ENCODE results near the gene STX19.
A peak's percentile ranks its signal among the peaks of the same experiment; 100 is the strongest.
"Not testable (repeated sequence)": the region's sequence is repeated elsewhere in the genome, so short reads cannot be mapped to it uniquely, and the experiment has no call there.

The STX19 gene

GRCh38 chr3:94050546-94050945, 22.1 kb upstream of the STX19 start:
- TF ChIP-seq CTCF (IDR thresholded peaks at IDR 0.05; ENCODE audit: low read depth, low read length), result no peak
- no peak for DNase-seq (ENCODE audit: extremely low read depth, low read depth)

GRCh38 chr3:94049267-94049666, 20.9 kb upstream of the STX19 start:
- no peak for DNase-seq (ENCODE audit: extremely low read depth, low read depth)
- TF ChIP-seq CTCF (IDR thresholded peaks at IDR 0.05; ENCODE audit: low read depth, low read length), result no peak

DNA sequence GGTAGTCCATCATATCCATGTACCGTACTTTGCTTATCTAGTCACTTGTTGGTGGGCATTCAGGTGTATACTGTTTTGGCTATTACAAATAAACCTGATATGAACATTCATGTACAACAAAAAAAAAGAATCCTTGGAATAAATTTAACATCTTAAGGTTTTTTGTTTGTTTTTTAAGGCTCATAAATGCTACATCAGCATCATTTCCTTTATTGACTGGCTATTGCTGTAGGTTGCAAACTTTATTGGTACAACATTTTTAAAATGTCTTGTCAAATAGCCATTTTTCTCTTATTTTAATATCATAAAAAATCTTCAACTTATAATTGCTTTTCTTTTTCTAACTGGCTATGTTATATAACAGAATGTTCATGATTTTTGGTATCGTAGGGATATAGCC, 18.1 kb upstream of the STX19 start:
- DNase-seq (ENCODE audit: extremely low read depth, low read depth), result no peak
- no peak for TF ChIP-seq CTCF (IDR thresholded peaks at IDR 0.05; ENCODE audit: low read depth, low read length)

DNA sequence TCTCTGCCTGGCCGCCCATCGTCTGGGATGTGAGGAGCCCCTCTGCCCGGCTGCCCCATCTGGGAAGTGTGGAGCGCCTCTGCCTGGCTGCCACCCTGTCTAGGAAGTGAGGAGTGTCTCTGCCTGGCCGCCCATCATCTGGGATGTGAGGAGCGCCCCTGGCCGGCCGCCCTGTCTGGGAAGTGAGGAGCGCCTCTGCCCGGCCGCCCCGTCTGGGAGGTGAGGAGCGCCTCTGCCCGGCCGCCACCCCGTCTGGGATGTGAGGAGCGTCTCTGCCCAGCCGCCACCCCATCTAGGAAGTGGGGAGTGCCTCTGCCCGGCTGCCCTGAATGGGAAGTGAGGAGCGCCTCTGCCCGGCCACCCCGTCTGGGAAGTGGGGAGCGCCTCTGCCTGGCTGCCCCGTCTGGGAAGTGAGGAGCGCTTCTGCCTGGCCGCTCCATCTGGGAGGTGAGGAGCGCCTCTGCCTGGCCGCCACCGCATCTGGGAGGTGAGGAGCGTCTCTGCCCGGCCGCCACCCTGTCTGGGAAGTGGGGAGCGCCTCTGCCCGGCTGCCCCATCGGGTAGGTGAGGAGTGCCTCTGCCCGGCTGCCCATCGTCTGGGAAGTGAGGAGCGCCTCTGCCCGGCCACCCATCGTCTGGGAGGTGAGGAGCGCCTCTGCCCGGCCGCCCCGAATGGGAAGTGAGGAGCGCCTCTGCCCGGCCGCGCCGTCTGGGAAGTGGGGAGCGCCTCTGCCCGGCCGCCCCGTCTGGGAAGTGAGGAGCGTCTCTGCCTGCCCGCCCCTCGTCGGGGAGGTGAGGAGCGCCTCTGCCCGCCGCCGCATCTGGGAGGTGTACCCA, 15.9 kb upstream of the STX19 start:
- DNase-seq (ENCODE audit: extremely low read depth, low read depth), result not testable (repeated sequence)

DNA sequence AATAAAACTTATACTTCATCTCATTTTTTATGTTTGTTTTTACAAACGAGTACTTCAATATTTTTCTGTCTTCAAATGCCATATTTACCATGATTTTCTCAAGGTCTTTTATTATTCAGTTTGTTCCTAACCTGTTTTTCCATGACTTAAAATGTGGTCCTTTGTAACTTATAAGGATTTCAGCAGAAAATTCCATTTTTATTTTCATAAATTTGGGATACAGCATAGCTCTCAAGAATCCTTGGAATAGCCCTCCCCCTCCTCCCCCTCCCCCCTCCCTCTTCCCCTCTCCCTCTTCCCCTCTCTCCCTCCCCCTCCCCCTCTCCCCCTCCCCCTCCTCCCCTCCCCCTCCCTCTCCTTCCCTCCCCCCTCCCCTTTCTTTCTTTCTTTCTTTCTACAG, 14.9 kb upstream of the STX19 start:
- TF ChIP-seq CTCF (IDR thresholded peaks at IDR 0.05; ENCODE audit: low read depth, low read length), result no peak
- no peak for DNase-seq (ENCODE audit: extremely low read depth, low read depth)

DNA sequence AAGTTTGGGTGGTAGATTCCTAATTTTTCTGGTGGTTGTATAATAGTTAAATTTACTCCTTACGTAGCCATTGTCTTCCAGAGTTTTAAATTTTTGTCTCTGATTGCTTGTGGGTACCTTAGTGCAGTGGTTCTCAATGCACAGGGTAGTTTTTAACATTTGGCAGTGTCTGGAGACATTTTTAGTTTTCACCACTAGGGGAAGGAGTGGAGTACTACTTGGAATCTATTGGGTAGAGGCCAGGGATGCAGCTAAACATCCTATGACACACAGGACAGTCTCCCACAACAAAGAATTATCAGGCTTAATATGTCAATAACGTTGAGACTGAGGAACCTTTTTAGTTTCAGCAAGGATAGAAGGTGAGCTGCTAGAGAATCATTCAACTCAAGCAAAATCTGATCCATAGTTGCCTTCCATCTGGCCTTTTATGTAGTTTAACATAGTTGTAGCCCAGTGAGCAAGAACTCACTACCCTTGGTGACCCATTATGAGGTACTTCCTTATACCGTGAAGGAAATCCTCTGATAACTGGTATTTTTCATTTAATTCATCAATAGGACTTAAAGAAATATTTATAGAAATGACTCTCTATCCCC, 8.6 kb upstream of the STX19 start:
- no peak for DNase-seq (ENCODE audit: extremely low read depth, low read depth)
- peak; percentile 35 for TF ChIP-seq CTCF (IDR thresholded peaks at IDR 0.05; ENCODE audit: low read depth, low read length)

- DNase-seq (ENCODE audit: extremely low read depth, low read depth), result no peak
- TF ChIP-seq CTCF (IDR thresholded peaks at IDR 0.05; ENCODE audit: low read depth, low read length), result no peak
Observed at GRCh38 chr3:94026623-94027022, 1.8 kb downstream of the STX19 start.
